Kidney epithelial cell (primary cell): ENCODE results near the gene ANKRD39. TPM values are rescaled to one million over a fixed set of nuclear protein-coding genes. Genes with fewer than 3 reads are reported as not detected.

Source experiments
- DNase-seq: peaks from one replicate; pipeline ENCODE4 v3.0.0-alpha.2; 2010; ENCODE audit warnings: low read depth
- H3K27me3 ChIP-seq: 2 replicates; pipeline ENCODE4 v1.6.0; 2011; ENCODE audit warnings: low read length; ENCODE audit not compliant: control insufficient read depth, insufficient read depth
- H3K36me3 ChIP-seq: 2 replicates; pipeline ENCODE4 v1.5.1; 2011; ENCODE audit warnings: low read length; ENCODE audit not compliant: control insufficient read depth, insufficient read depth
- H3K4me3 ChIP-seq: 2 replicates; pipeline ENCODE4 v1.5.1; 2011; ENCODE audit warnings: low read depth, mild to moderate bottlenecking, control low read depth, low read length
- CTCF ChIP-seq: IDR thresholded peaks from 2 replicates; pipeline ENCODE4 v1.5.1; 2011; ENCODE audit warnings: mild to moderate bottlenecking, moderate library complexity, low read length, control low read depth, inconsistent platforms; ENCODE audit not compliant: insufficient read depth, poor library complexity, severe bottlenecking
- total RNA-seq: library from RNA; depleted of rRNA; stranded (reverse); fragments of >200 nt; gene quantifications from 2 replicates; pipeline ENCODE4 v1.2.3, GENCODE V29; 2015

The ANKRD39 gene
- total RNA-seq, 1 donor from 2014 or later: 27.3 TPM

- H3K4me3 ChIP-seq: no peak overlapping the region
- no peaks in the 10 kb centered on the region for H3K36me3 ChIP-seq
- H3K27me3 ChIP-seq: no peaks in the 10 kb centered on the region
- TF ChIP-seq CTCF: no peak
- DNase-seq: no peak
Observed at GRCh38 chr2:96899413-96899741, 41.6 kb upstream of the ANKRD39 start.

GRCh38 chr2:96898641-96899412, 41.0 kb upstream of the ANKRD39 start:
- no peaks in the 10 kb centered on the region for H3K27me3 ChIP-seq
- no peak for TF ChIP-seq CTCF
- no peaks in the 10 kb centered on the region for H3K36me3 ChIP-seq
- no peak for DNase-seq
- no peak overlapping the region for H3K4me3 ChIP-seq

- Histone ChIP-seq H3K27me3 (no peaks in the 10 kb centered on the region), H3K4me3 (no peak overlapping the region), H3K36me3 (no peaks in the 10 kb centered on the region)
- DNase-seq: no peak
- no peak for TF ChIP-seq CTCF
Observed at GRCh38 chr2:96898135-96898505, 40.3 kb upstream of the ANKRD39 start.

GRCh38 chr2:96897491-96898134, 39.8 kb upstream of the ANKRD39 start:
- Histone ChIP-seq H3K27me3 (no peaks in the 10 kb centered on the region), H3K4me3 (no peak overlapping the region), H3K36me3 (no peaks in the 10 kb centered on the region)
- no peak for DNase-seq
- TF ChIP-seq CTCF: no peak

- no peaks in the 10 kb centered on the region for H3K36me3 ChIP-seq
Observed at GRCh38 chr2:96895746-96896651, 38.2 kb upstream of the ANKRD39 start.

More at GRCh38 chr2:96895746-96896651, 38.2 kb upstream of the ANKRD39 start:
- TF ChIP-seq CTCF: no peak
- Histone ChIP-seq H3K4me3 (no peak overlapping the region), H3K27me3 (no peaks in the 10 kb centered on the region)
- no peak for DNase-seq
